ENCODE data around the gene KRT24.
A peak's percentile ranks its signal among the peaks of the same experiment; 100 is the strongest.

Gene KRT24

GRCh38 chr17:40659911-40660310, 43.6 kb downstream of the KRT24 start:
- no peak overlapping the region for H3K4me3 ChIP-seq (ENCODE audit: low read length)

GRCh38 chr17:40658396-40658795, 45.2 kb downstream of the KRT24 start:
- no peak overlapping the region for H3K4me2 ChIP-seq (ENCODE audit: low read length)
- H3K4me3 ChIP-seq (ENCODE audit: low read length), result no peak overlapping the region
- H3K4me1 ChIP-seq (ENCODE audit: control insufficient read depth, insufficient read depth, low read length), result no peaks in the 10 kb centered on the region
- H3K36me3 ChIP-seq (ENCODE audit: insufficient read depth, low read length), result no peaks in the 10 kb centered on the region
- H3K27me3 ChIP-seq (ENCODE audit: control insufficient read depth, insufficient read depth, low read length), result peaks cover 51% of the 10 kb centered on the region
- H3K9ac ChIP-seq (ENCODE audit: low read depth, low read length), result no peak overlapping the region
- H3K9me3 ChIP-seq (replicated peaks; ENCODE audit: low read length), result no peaks in the 10 kb centered on the region

More at GRCh38 chr17:40659911-40660310, 43.6 kb downstream of the KRT24 start:
- Histone ChIP-seq H3K9ac (ENCODE audit: low read depth, low read length) (no peak overlapping the region), H3K36me3 (ENCODE audit: insufficient read depth, low read length) (no peaks in the 10 kb centered on the region), H3K27me3 (ENCODE audit: control insufficient read depth, insufficient read depth, low read length) (peaks cover 63% of the 10 kb centered on the region), H3K4me1 (ENCODE audit: control insufficient read depth, insufficient read depth, low read length) (no peaks in the 10 kb centered on the region), H3K9me3 (replicated peaks; ENCODE audit: low read length) (no peaks in the 10 kb centered on the region), H3K4me2 (ENCODE audit: low read length) (no peak overlapping the region)

- no peak overlapping the region for H3K4me2 ChIP-seq (ENCODE audit: low read length)
- peaks cover 7% of the 10 kb centered on the region for H3K4me1 ChIP-seq (ENCODE audit: control insufficient read depth, insufficient read depth, low read length)
- H3K9ac ChIP-seq (ENCODE audit: low read depth, low read length), result no peak overlapping the region
- H3K36me3 ChIP-seq (ENCODE audit: insufficient read depth, low read length), result no peaks in the 10 kb centered on the region
- peaks cover 16% of the 10 kb centered on the region for H3K27me3 ChIP-seq (ENCODE audit: control insufficient read depth, insufficient read depth, low read length)
- H3K4me3 ChIP-seq (ENCODE audit: low read length), result no peak overlapping the region
- H3K9me3 ChIP-seq (replicated peaks; ENCODE audit: low read length), result no peaks in the 10 kb centered on the region
Measured at GRCh38 chr17:40651939-40652338, 51.6 kb downstream of the KRT24 start.

- H3K36me3 ChIP-seq (ENCODE audit: insufficient read depth, low read length), result peaks cover 19% of the 10 kb centered on the region
- peak overlapping the region; percentile 91 for H3K4me3 ChIP-seq (ENCODE audit: low read length)
- H3K4me2 ChIP-seq (ENCODE audit: low read length), result peak overlapping the region; percentile 80
- no peaks in the 10 kb centered on the region for H3K27me3 ChIP-seq (ENCODE audit: control insufficient read depth, insufficient read depth, low read length)
- H3K9me3 ChIP-seq (replicated peaks; ENCODE audit: low read length), result no peaks in the 10 kb centered on the region
- H3K9ac ChIP-seq (ENCODE audit: low read depth, low read length), result peak overlapping the region; percentile 97
- peaks cover 13% of the 10 kb centered on the region for H3K4me1 ChIP-seq (ENCODE audit: control insufficient read depth, insufficient read depth, low read length)
Measured at GRCh38 chr17:40648384-40648968, 55.1 kb downstream of the KRT24 start.

Measured in skeletal muscle satellite cell (primary cell).